ENCODE data around the gene KRT27. TPM values are rescaled to one million over a fixed set of nuclear protein-coding genes. Genes with fewer than 3 reads are reported as not detected.

Gene KRT27
- total and polyA plus RNA-seq, 2 donors (not counting 3 experiments of a cell fraction or from before 2014, with no cell fraction given), result not detected

DNA sequence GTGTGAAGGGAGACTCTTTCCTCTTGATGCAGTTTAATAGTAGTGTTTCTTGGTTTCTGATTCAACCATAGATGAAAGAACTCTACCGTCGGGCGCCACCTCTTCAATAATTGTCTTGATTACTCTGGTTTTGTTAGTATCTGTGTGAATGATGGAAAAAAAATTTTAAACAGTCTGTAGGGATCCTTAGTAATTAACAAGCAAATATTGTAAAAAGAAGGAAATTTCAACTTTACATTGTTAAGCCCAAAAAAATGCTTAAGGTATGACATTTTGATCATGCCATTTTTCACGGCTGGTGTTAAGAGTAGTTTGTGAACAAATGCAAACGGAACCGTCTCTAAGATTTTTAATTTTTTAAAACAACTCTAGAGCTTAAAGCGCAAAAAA, 36.0 kb upstream of the KRT27 start:
- Histone ChIP-seq H4K20me1 (replicated peaks; ENCODE audit: control insufficient read depth, extremely low read depth, insufficient read depth, low read length) (no peaks in the 10 kb centered on the region), H3K36me3 (ENCODE audit: control insufficient read depth in 2 of 2, extremely low read depth in 1 of 2, insufficient read depth in 2 of 2, low read length in 2 of 2) (peaks cover 0 to 2% of the 10 kb centered on the region in 2 experiments), H3K27me3 (ENCODE audit: control insufficient read depth in 2 of 2, insufficient read depth in 2 of 2, low read length in 2 of 2) (no peaks in the 10 kb centered on the region), H3K27ac (ENCODE audit: insufficient read depth, low read depth, low read length) (peak overlapping the region; percentile 55), H3K4me3 (replicated peaks in 1 of 3; ENCODE audit: insufficient read depth in 1 of 3, low read depth in 1 of 3, low read length in 3 of 3) (peak overlapping the region; percentile 49 to 99 (median 98)), H3K9ac (replicated peaks; ENCODE audit: extremely low read depth, insufficient read depth, low read length) (peak overlapping the region; percentile 94), H3K79me2 (ENCODE audit: control insufficient read depth, insufficient read depth, low read length) (no peaks in the 10 kb centered on the region), H3K9me3 (replicated peaks; ENCODE audit: control insufficient read depth, insufficient read depth, low read length) (no peaks in the 10 kb centered on the region), H3K9me1 (replicated peaks; ENCODE audit: control insufficient read depth, extremely low read depth, insufficient read depth, low read length) (no peaks in the 10 kb centered on the region), H3K4me2 (ENCODE audit: insufficient read depth, low read length) (peak overlapping the region; percentile 93), H3K4me1 (ENCODE audit: control insufficient read depth, extremely low read depth, insufficient read depth, low read length) (peaks cover 9% of the 10 kb centered on the region), H2AFZ (ENCODE audit: low read depth, low read length) (peak overlapping the region; percentile 59)
- DNase-seq (ENCODE audit: low read depth, low spot score), result peak; percentile 4
- TF ChIP-seq POLR2AphosphoS5 (IDR thresholded peaks at IDR 0.05; ENCODE audit: insufficient read depth, low read depth, low read length), result no peak
- TF ChIP-seq CTCF (IDR thresholded peaks at IDR 0.05; ENCODE audit: extremely low read depth in 1 of 2, insufficient read depth in 1 of 2, low read depth in 1 of 2, low read length in 2 of 2), result no peak
- no peak for TF ChIP-seq MYC (IDR thresholded peaks at IDR 0.05; ENCODE audit: low read depth, low read length)
- no peak for TF ChIP-seq POLR2A (IDR thresholded peaks at IDR 0.05; ENCODE audit: low read depth, low read length)
- TF ChIP-seq FOS (IDR thresholded peaks at IDR 0.05; ENCODE audit: borderline replicate concordance, insufficient read depth, low read length), result no peak
- no peak for TF ChIP-seq JUN (IDR thresholded peaks at IDR 0.05; ENCODE audit: borderline replicate concordance, insufficient read depth, insufficient read length, low read depth)
- TF ChIP-seq MAX (IDR thresholded peaks at IDR 0.05; ENCODE audit: insufficient read depth, insufficient read length), result no peak
- TF ChIP-seq GATA2 (IDR thresholded peaks at IDR 0.05; ENCODE audit: insufficient read depth, insufficient read length, low read depth, low read length), result no peak
- no peak for TF ChIP-seq EZH2 (IDR thresholded peaks at IDR 0.05; ENCODE audit: borderline replicate concordance, low read depth, low read length, severe bottlenecking)
- ChIA-PET CTCF (interaction anchor here (0.7 to 2.0 kb wide), 8 partner anchors 14 to 849 kb away, joined by 3 to 10 read pairs (median 6); no protein-coding TSS in a partner anchor), POLR2A (interaction anchor here (0.8 to 1.0 kb wide), 2 partner anchors 15 to 870 kb away, joined by 4 to 5 read pairs; partner anchors contain the start of gene EIF1)
- dilution Hi-C loops (cut with MboI; ENCODE audit: extremely low pct_ligation_motif_present, low sequenced_read_pairs) (no loop called here), intact Hi-C loops (cut with micrococcal nuclease) (loop anchor here (5.0 kb wide), 1 partner anchor 849 kb away; no protein-coding TSS in a partner anchor)
- BruUV-seq (replicated peaks), result TSS peak; percentile 90
- no peak for FAIRE-seq
